CD14-positive monocyte (primary cell): ENCODE measurements around the gene ARL16. TPM values are rescaled to one million over a fixed set of nuclear protein-coding genes. Genes with fewer than 3 reads are reported as not detected.

Experiments
- DNase-seq, 3 donors: peaks; one replicate each; pipeline ENCODE4 v3.0.0-alpha.2; 2011 to 2022
- H2AFZ ChIP-seq: 2 replicates; pipeline ENCODE4 v1.6.0; 2012; ENCODE audit warnings: mild to moderate bottlenecking, low read depth, low read length, inconsistent platforms; ENCODE audit not compliant: insufficient read depth, poor library complexity, severe bottlenecking
- H3K27ac ChIP-seq, 2 donors: 1 replicate in 1 of 2; 2 replicates in 1 of 2; pipeline ENCODE4 v1.5.1; 2012 to 2013; ENCODE audit warnings: low read length in 2 of 2, control low read depth in 1 of 2, inconsistent platforms in 1 of 2, low read depth in 1 of 2, mild to moderate bottlenecking in 1 of 2
- H3K27me3 ChIP-seq, 2 donors: one replicate each; pipeline versions ENCODE4 v1.6.0 to v1.6.1; 2011 to 2013; ENCODE audit warnings: low read length in 2 of 2; ENCODE audit not compliant: control insufficient read depth in 2 of 2, insufficient read depth in 2 of 2
- H3K36me3 ChIP-seq, 2 donors: replicated peaks in 1 of 2; 1 replicate in 1 of 2; 2 replicates in 1 of 2; pipeline versions ENCODE4 v1.5.1 to v1.6.1; 2012 to 2013; ENCODE audit warnings: low read length in 2 of 2, control low read depth in 1 of 2, inconsistent platforms in 1 of 2, mild to moderate bottlenecking in 1 of 2; ENCODE audit not compliant: insufficient read depth in 2 of 2, control insufficient read depth in 1 of 2
- H3K4me1 ChIP-seq, 2 donors: 1 replicate in 1 of 2; 2 replicates in 1 of 2; pipeline versions ENCODE4 v1.5.1 to v1.6.1; 2012 to 2013; ENCODE audit warnings: low read length in 2 of 2, control low read depth in 1 of 2, inconsistent platforms in 1 of 2, mild to moderate bottlenecking in 1 of 2, moderate library complexity in 1 of 2; ENCODE audit not compliant: insufficient read depth in 2 of 2, control insufficient read depth in 1 of 2
- H3K4me2 ChIP-seq: replicated peaks from 2 replicates; pipeline ENCODE3; 2012; ENCODE audit warnings: low read length, moderate library complexity, mild to moderate bottlenecking; ENCODE audit not compliant: poor library complexity, severe bottlenecking; ENCODE audit errors: extremely low read depth
- H3K4me3 ChIP-seq, 3 experiments: fragments of 200-600 bp in 1 of 3; sonication (generic) in 1 of 3; replicated peaks in 1 of 3; 1 replicate in 2 of 3; 2 replicates in 1 of 3; pipeline ENCODE4 v1.5.1; 2011 to 2013; ENCODE audit warnings: low read length in 3 of 3, mild to moderate bottlenecking in 3 of 3, control low read depth in 2 of 3, low read depth in 2 of 3, inconsistent platforms in 1 of 3, moderate library complexity in 1 of 3
- H3K79me2 ChIP-seq: 2 replicates; pipeline ENCODE4 v1.6.0; 2012; ENCODE audit warnings: mild to moderate bottlenecking, control low read depth, inconsistent platforms, low read length, moderate library complexity; ENCODE audit not compliant: insufficient read depth
- H3K9ac ChIP-seq: 2 replicates; pipeline ENCODE4 v1.6.0; 2017; ENCODE audit warnings: low read length, mild to moderate bottlenecking; ENCODE audit not compliant: insufficient read depth, poor library complexity, severe bottlenecking
- H3K9me3 ChIP-seq, 2 donors: replicated peaks in 1 of 2; 1 replicate in 1 of 2; 2 replicates in 1 of 2; pipeline versions ENCODE4 v1.5.1 to v1.6.1; 2012 to 2013; ENCODE audit warnings: low read length in 2 of 2, control low read depth in 1 of 2; ENCODE audit not compliant: control insufficient read depth in 1 of 2, insufficient read depth in 1 of 2
- H4K20me1 ChIP-seq: 2 replicates; pipeline ENCODE4 v1.6.0; 2012; ENCODE audit warnings: mild to moderate bottlenecking, low read length, control low read depth, moderate library complexity; ENCODE audit not compliant: insufficient read depth
- H3K27ac Mint-ChIP-seq, 7 donors: one replicate each; pipeline ENCODE4 v1.8.0; 2020; ENCODE audit warnings: mild to moderate bottlenecking in 7 of 7, mixed read lengths in 7 of 7, moderate library complexity in 6 of 7, inconsistent platforms in 2 of 7
- H3K27me3 Mint-ChIP-seq, 3 donors: one replicate each; pipeline ENCODE4 v1.8.0; 2021 to 2022; ENCODE audit warnings: low read depth in 3 of 3, mild to moderate bottlenecking in 3 of 3, mixed read lengths in 3 of 3, moderate library complexity in 3 of 3, inconsistent platforms in 1 of 3
- H3K36me3 Mint-ChIP-seq, 2 donors: one replicate each; pipeline ENCODE4 v1.8.0; 2020; ENCODE audit warnings: mixed read lengths in 2 of 2, inconsistent platforms in 1 of 2, mild to moderate bottlenecking in 1 of 2
- H3K4me1 Mint-ChIP-seq: one replicate; pipeline ENCODE4 v1.8.0; 2020; ENCODE audit warnings: mild to moderate bottlenecking, mixed read lengths
- H3K4me3 Mint-ChIP-seq, 2 donors: one replicate each; pipeline ENCODE4 v1.8.0; 2020; ENCODE audit warnings: mild to moderate bottlenecking in 2 of 2, mixed read lengths in 2 of 2, moderate library complexity in 1 of 2
- H3K9me3 Mint-ChIP-seq, 7 donors: one replicate each; pipeline ENCODE4 v1.8.0; 2020 to 2022; ENCODE audit warnings: mixed read lengths in 7 of 7, mild to moderate bottlenecking in 6 of 7, moderate library complexity in 6 of 7, inconsistent platforms in 2 of 7
- CTCF ChIP-seq: fragments of 200-600 bp; IDR thresholded peaks from one replicate; pipeline ENCODE4 v1.8.0; 2022; ENCODE audit warnings: antibody characterized with exemption, mild to moderate bottlenecking
- WGBS: methylation state at CpG from one replicate; pipeline ENCODE4 v1.1.5; 2013; ENCODE audit warnings: missing lambda C conversion rate; ENCODE audit not compliant: insufficient coverage; 5-methylcytosine and 5-hydroxymethylcytosine counted together
- intact Hi-C, 2 donors: fragments of 100-400 bp; cut with micrococcal nuclease; formaldehyde crosslinking; loops; one replicate each; pipeline versions ENCODE4 v1.15.0 to v1.15.1; 2023
- polyA plus RNA-seq, 3 donors: library from polyadenylated mRNA; depleted of rRNA in 1 of 3; unstranded in 2 of 3; stranded (reverse) in 1 of 3; fragments of 300-500 nt in 2 of 3; fragments of >200 nt in 1 of 3; fragmentation: Illumina TruSeq in 2 of 3; gene quantifications; 1 replicate in 2 of 3; 2 replicates in 1 of 3; pipeline ENCODE4 v1.2.3, GENCODE V29; 2012 to 2021

ARL16 gene
- polyA plus RNA-seq, 3 donors = 17.6 to 43.0 (median 28.7) TPM

GRCh38 chr17:81716674-81716996 is 33.0 kb upstream of the ARL16 start:
- 98% methylated on average over 11 of the region's 12 CpGs for WGBS
- Histone ChIP-seq H3K4me3 (no peak overlapping the region), H4K20me1 (no peaks in the 10 kb centered on the region), H3K4me2 (no peak overlapping the region), H3K27me3 (no peaks in the 10 kb centered on the region), H3K36me3 (no peaks in the 10 kb centered on the region), H3K9me3 (no peaks in the 10 kb centered on the region), H3K9ac (no peak overlapping the region), H2AFZ (no peak overlapping the region), H3K27ac (no peak overlapping the region), H3K4me1 (peaks cover 6 to 21% of the 10 kb centered on the region in 2 donors), H3K79me2 (peaks cover 4% of the 10 kb centered on the region)
- Mint-ChIP-seq H3K27ac (no peak overlapping the region), H3K4me3 (no peak overlapping the region), H3K27me3 (peaks cover 0 to 9% (median 1%) of the 10 kb centered on the region in 3 donors), H3K9me3 (no peaks in the 10 kb centered on the region), H3K4me1 (peaks cover 11% of the 10 kb centered on the region), H3K36me3 (peaks cover 0 to 10% of the 10 kb centered on the region in 2 donors)
- no peak for TF ChIP-seq CTCF
- no peak for DNase-seq
- intact Hi-C loops = no loop called here

- peaks cover 12 to 27% of the 10 kb centered on the region in 2 donors for H3K4me1 ChIP-seq
- H3K9ac ChIP-seq = no peak overlapping the region
- Mint-ChIP-seq H3K27me3 (peaks cover 0 to 12% (median 6%) of the 10 kb centered on the region in 3 donors), H3K36me3 (peaks cover 0 to 10% of the 10 kb centered on the region in 2 donors), H3K9me3 (no peaks in the 10 kb centered on the region), H3K4me1 (peaks cover 16% of the 10 kb centered on the region), H3K4me3 (no peak overlapping the region), H3K27ac (no peak overlapping the region)
- H3K4me2 ChIP-seq = no peak overlapping the region
- H3K27ac ChIP-seq = no peak overlapping the region
- peaks cover 4% of the 10 kb centered on the region for H3K79me2 ChIP-seq
- no peak overlapping the region for H2AFZ ChIP-seq
- H3K4me3 ChIP-seq = no peak overlapping the region
- no peaks in the 10 kb centered on the region for H4K20me1 ChIP-seq
- intact Hi-C loops = no loop called here
- no peak for DNase-seq
- TF ChIP-seq CTCF = no peak
- no peaks in the 10 kb centered on the region for H3K36me3 ChIP-seq
- peaks cover 0 to 2% of the 10 kb centered on the region in 2 donors for H3K27me3 ChIP-seq
- no peaks in the 10 kb centered on the region for H3K9me3 ChIP-seq
- 95% methylated on average over 43 of the region's 43 CpGs for WGBS
Observed at GRCh38 chr17:81715872-81716673, 32.5 kb upstream of the ARL16 start.
